ENCODE measurements around the gene SETBP1.

SETBP1 gene

DNA sequence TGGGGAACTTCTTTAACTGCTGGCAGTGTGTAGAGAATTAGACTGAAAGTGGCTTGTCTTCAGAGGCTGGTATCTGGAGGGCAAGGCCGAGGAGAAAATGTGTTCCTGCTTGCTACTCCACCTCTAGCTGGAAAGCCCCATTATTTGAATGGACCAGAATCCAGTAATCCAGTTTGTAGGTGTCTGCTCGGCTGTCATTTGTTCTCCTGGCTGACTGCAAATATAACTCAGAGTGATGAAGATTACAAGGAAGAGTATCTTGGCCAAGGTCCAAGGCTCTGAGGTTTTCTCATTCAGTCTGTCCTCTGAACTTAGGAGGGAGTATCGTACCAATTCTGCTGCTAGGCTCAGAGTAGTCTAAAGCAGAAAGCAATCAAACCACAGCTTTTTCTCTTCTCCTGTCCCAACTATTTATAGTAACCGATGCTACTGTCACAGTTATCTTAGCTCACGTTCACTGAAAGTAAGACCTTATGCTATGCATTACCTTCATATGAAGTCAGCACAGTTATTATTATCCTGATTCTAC lies 228.6 kb downstream of the SETBP1 start:
- Histone ChIP-seq H4K20me1 (ENCODE audit: control insufficient read depth, insufficient read depth, low read depth, low read length) (no peaks in the 10 kb centered on the region), H3K4me3 (ENCODE audit: low read length) (peak overlapping the region; percentile 27), H3F3A (ENCODE audit: control insufficient read depth, insufficient read depth) (no peaks in the 10 kb centered on the region), H3K9me3 (ENCODE audit: control insufficient read depth, insufficient read depth, low read length) (no peaks in the 10 kb centered on the region), H3K4me2 (ENCODE audit: low read length) (peak overlapping the region; percentile 56), H3K27me3 (ENCODE audit: control insufficient read depth, low read length) (no peaks in the 10 kb centered on the region), H3K4me1 (ENCODE audit: control insufficient read depth, low read length) (peaks cover 18% of the 10 kb centered on the region), H3K36me3 (ENCODE audit: control insufficient read depth, low read length) (no peaks in the 10 kb centered on the region), H3K9me2 (replicated peaks; ENCODE audit: control insufficient read depth, low read length) (no peaks in the 10 kb centered on the region), H3K79me2 (ENCODE audit: control insufficient read depth, low read length) (0 out of 2 replicates have a peak, but pooled peaks cover 2% of the 10 kb centered on the region), H3K27ac (ENCODE audit: low read depth, low read length) (no peak overlapping the region; the same call in 1 of the 2 replicates)
- TF ChIP-seq, protein P1, sequence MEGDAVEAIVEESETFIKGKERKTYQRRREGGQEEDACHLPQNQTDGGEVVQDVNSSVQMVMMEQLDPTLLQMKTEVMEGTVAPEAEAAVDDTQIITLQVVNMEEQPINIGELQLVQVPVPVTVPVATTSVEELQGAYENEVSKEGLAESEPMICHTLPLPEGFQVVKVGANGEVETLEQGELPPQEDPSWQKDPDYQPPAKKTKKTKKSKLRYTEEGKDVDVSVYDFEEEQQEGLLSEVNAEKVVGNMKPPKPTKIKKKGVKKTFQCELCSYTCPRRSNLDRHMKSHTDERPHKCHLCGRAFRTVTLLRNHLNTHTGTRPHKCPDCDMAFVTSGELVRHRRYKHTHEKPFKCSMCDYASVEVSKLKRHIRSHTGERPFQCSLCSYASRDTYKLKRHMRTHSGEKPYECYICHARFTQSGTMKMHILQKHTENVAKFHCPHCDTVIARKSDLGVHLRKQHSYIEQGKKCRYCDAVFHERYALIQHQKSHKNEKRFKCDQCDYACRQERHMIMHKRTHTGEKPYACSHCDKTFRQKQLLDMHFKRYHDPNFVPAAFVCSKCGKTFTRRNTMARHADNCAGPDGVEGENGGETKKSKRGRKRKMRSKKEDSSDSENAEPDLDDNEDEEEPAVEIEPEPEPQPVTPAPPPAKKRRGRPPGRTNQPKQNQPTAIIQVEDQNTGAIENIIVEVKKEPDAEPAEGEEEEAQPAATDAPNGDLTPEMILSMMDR (IDR thresholded peaks at IDR 0.05; ENCODE audit: low read depth, low read length, poor library complexity, severe bottlenecking) = no peak
- TF ChIP-seq EZH2phosphoT487 (IDR thresholded peaks at IDR 0.05; ENCODE audit: borderline replicate concordance, low read length) = no peak

GRCh38 chr18:44911260-44911659 lies 230.6 kb downstream of the SETBP1 start:
- Histone ChIP-seq H3K27ac (ENCODE audit: low read depth, low read length) (no peak overlapping the region), H3K4me1 (ENCODE audit: control insufficient read depth, low read length) (peaks cover 18% of the 10 kb centered on the region), H3K79me2 (ENCODE audit: control insufficient read depth, low read length) (0 out of 2 replicates have a peak, but pooled peaks cover 2% of the 10 kb centered on the region), H3K9me3 (ENCODE audit: control insufficient read depth, insufficient read depth, low read length) (no peaks in the 10 kb centered on the region), H3K36me3 (ENCODE audit: control insufficient read depth, low read length) (no peaks in the 10 kb centered on the region), H3K9me2 (replicated peaks; ENCODE audit: control insufficient read depth, low read length) (no peaks in the 10 kb centered on the region), H4K20me1 (ENCODE audit: control insufficient read depth, insufficient read depth, low read depth, low read length) (no peaks in the 10 kb centered on the region), H3F3A (ENCODE audit: control insufficient read depth, insufficient read depth) (no peaks in the 10 kb centered on the region), H3K4me2 (ENCODE audit: low read length) (no peak overlapping the region), H3K27me3 (ENCODE audit: control insufficient read depth, low read length) (no peaks in the 10 kb centered on the region), H3K4me3 (ENCODE audit: low read length) (no peak overlapping the region)
- TF ChIP-seq, protein P1 (IDR thresholded peaks at IDR 0.05; ENCODE audit: low read depth, low read length, poor library complexity, severe bottlenecking) = no peak
- no peak for TF ChIP-seq EZH2phosphoT487 (IDR thresholded peaks at IDR 0.05; ENCODE audit: borderline replicate concordance, low read length)

DNA sequence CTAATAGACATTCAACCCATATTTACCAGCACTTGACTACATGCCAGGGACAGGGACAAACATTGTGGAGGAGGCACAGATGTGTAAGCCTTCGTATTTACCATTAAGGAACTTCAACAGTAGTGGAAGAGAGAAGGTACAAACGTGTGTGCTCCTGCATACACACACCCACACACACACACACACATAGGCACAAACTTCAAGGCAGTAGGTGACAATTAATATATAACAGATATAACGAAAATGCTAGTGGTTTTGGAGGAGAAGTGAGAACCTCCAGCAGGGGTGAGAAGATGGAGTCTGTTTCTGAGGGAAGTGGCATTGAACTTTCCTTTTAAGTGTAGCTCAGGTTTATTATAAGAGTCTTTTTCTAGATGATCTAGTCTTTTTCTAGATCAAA lies 231.1 kb downstream of the SETBP1 start:
- H3K4me1 ChIP-seq (ENCODE audit: control insufficient read depth, low read length) = peaks cover 18% of the 10 kb centered on the region

More for the DNA sequence above, 231.1 kb downstream of the SETBP1 start:
- H3K4me2 ChIP-seq (ENCODE audit: low read length) = no peak overlapping the region
- no peak for TF ChIP-seq EZH2phosphoT487 (IDR thresholded peaks at IDR 0.05; ENCODE audit: borderline replicate concordance, low read length)
- TF ChIP-seq, protein P1 (IDR thresholded peaks at IDR 0.05; ENCODE audit: low read depth, low read length, poor library complexity, severe bottlenecking) = no peak
- H3K79me2 ChIP-seq (ENCODE audit: control insufficient read depth, low read length) = 0 out of 2 replicates have a peak, but pooled peaks cover 2% of the 10 kb centered on the region
- H4K20me1 ChIP-seq (ENCODE audit: control insufficient read depth, insufficient read depth, low read depth, low read length) = no peaks in the 10 kb centered on the region
- no peaks in the 10 kb centered on the region for H3K9me2 ChIP-seq (replicated peaks; ENCODE audit: control insufficient read depth, low read length)
- H3K36me3 ChIP-seq (ENCODE audit: control insufficient read depth, low read length) = no peaks in the 10 kb centered on the region
- H3F3A ChIP-seq (ENCODE audit: control insufficient read depth, insufficient read depth) = no peaks in the 10 kb centered on the region
- no peaks in the 10 kb centered on the region for H3K9me3 ChIP-seq (ENCODE audit: control insufficient read depth, insufficient read depth, low read length)
- H3K4me3 ChIP-seq (ENCODE audit: low read length) = no peak overlapping the region
- no peak overlapping the region for H3K27ac ChIP-seq (ENCODE audit: low read depth, low read length)
- H3K27me3 ChIP-seq (ENCODE audit: control insufficient read depth, low read length) = no peaks in the 10 kb centered on the region
